GM19372 (cell line): Measurements from ENCODE around the gene CHL1.

ENCODE experiments used
- ATAC-seq: cut with Tn5 transposase; IDR thresholded peaks from one replicate; pipeline ENCODE4 v1.9.1; 2021; ENCODE audit warnings: mild to moderate bottlenecking, low read depth, moderate library complexity; ENCODE audit not compliant: unreplicated experiment

CHL1 gene

GRCh38 chr3:377158-377561 is 180.6 kb downstream of the CHL1 start:
- no peak for ATAC-seq

DNA sequence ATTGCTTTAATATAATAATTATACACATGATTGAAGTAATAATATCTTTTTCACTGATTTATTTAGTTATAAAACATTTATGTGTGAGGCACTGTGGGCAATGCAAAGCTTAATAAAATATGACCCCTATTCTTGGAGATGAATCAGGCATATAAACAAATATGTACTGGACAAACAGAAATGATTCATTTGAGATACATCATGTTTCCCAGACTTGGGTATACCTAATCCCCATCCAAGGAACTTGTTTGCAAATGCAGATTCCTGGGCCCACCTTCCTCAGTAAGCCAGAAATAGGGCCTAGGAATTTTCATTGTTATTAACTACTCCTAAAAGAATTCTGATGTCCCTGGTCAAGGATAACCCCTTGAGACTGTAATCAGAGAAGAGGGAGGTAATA is 184.2 kb downstream of the CHL1 start:
- no peak for ATAC-seq

GRCh38 chr3:385151-385550 is 188.6 kb downstream of the CHL1 start:
- ATAC-seq: no peak

- ATAC-seq: no peak
These were observed 198.2 kb downstream of the CHL1 start for GRCh38 chr3:394775-395174.

DNA sequence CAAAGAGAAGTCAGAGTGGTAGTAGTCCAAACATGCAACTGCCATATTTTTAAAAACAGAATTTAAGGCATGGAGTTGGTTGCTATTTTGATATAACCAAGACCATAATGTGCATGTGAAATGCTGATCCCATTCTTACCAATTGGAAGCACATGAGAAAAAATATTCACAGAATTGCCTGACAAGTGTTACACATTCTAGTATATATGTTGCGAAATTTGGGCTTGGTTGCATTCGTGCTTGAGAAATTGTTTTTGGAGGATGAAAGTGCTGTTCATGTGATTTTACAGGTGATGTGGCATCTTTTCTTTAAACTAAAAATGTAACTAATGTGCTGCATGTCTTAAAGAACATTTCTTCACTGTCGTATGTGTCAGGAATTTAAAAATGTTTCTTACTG is 199.7 kb downstream of the CHL1 start:
- no peak for ATAC-seq

- no peak for ATAC-seq
These were observed 203.1 kb downstream of the CHL1 start for GRCh38 chr3:399647-400046.

GRCh38 chr3:403826-404225 is 207.3 kb downstream of the CHL1 start:
- ATAC-seq: no peak

GRCh38 chr3:409011-409410 is 212.4 kb downstream of the CHL1 start:
- no peak for ATAC-seq

DNA sequence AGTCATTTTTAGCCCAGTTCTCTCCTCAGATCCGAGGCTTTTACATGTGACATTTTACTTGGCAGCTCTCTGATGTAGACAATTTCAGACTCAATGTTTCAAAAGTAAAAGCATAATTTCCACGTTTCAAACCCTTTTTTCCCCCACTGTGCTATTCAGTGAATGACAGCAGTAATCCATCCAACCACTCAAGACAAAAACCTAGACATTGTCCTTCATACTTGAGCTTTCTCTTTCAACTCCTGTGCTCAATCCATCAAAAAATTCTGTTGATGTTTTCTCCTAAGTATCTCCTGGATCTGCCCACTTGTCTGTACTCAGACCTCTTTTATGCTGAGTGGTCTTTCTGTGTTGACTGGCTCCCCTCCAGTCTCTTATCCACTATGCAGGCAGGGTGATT is 214.7 kb downstream of the CHL1 start:
- no peak for ATAC-seq

- no peak for ATAC-seq
These were observed 217.5 kb downstream of the CHL1 start for GRCh38 chr3:414063-414462.

DNA sequence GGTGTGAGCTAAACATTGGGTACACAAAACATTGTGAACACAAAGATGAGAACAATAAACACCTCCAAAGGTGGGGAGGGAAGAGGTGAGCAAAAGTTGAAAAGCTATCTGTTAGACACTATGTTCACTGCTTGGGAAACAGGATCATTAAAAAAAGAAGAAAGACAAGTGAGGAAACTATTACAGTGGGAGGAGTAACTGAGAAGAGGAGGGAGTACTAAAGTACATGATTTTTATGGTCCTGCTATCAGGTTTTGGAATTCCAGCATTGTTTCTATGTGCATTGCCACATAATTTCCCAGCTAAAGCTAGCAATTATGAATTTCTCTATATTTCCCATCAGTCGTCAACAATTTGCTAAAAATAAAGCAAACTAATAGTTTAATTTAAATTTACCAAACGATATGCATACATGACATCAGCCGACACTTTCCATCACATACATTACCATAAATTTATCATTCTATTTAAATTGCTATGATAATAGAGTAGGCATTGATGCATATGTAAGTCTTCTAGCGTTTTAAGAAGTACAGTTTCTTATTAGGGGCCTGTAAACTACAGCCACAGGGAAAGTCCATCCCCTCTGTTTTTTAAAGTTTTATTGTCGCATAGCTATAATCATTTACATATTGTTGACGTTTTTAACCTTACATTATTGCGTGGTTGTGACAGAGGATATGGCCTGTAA is 221.8 kb downstream of the CHL1 start:
- no peak for ATAC-seq

DNA sequence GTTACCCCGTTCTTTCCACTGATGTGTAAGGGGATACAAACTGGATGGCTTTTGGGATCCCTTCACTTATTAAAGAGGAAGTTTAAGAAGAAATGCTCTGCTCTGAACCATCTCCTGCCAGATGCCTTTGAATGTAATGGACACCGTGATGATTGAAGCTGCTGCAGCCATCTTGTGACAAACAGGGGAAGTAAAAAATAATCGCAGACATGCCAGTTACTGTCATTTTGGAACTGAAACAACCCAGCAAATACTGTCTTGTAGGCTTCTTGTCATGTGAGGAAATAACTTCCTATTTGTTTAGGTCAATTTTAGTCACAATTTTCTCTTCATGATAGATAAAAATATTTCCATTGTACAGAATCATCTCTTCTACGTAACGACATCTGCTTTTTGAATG is 224.0 kb downstream of the CHL1 start:
- peak; percentile 64 for ATAC-seq

DNA sequence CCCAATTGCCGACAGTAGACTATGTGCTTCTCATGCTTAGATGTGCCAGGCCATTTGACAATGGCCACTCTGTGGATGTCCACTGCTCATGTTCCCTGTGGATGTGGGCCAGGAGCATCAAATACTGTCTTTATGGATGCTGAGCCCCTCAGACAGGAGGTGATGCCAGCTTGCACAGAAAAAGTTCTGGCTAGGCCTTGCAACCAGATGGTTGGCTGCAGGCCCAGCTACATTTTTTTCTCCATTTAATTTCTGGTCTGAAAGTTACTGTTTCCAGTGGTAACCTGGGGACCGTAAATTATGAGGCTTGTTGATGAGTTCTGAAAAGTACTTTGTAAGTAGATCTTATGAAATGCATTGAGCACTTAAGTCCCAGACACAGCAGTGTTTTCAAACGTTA is 228.5 kb downstream of the CHL1 start:
- no peak for ATAC-seq

DNA sequence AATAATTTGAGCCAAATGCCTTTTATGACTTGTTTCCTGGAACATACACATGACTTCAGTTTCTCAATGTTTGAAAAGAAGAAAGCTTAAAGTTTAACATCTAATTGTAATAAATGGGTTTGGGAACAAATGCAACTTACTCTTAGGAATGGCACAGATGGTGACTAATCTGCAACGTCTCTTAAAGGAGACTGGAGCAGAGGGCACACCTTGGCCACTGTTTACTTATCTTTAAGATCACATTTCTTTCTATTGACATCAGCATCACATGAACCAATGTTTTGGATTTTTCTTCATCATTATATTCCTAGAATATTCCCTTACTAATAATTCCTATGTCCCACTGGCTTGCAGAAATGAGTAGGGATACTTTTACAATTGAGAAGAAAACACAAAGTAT is 229.5 kb downstream of the CHL1 start:
- ATAC-seq: no peak

GRCh38 chr3:427128-427527 is 230.6 kb downstream of the CHL1 start:
- no peak for ATAC-seq

GRCh38 chr3:430186-430585 is 233.6 kb downstream of the CHL1 start:
- ATAC-seq: no peak

DNA sequence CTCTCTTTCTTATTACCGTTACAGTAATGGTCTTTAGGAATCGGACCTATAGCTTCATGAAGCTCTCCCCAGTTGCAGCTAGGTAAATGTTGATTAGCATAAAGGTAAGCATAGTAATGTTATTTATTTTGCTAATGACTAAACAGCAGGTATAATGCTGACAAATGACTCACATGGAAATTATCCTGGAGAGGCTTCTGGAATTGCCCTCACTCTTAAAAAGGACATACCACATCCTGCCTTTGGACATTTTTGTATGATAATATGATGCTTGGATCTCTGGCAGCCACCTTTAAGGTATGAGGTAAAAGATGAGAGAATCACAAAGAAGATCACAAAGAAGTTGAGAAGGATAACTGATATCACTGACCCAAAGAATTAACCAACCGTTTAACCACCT is 238.6 kb downstream of the CHL1 start:
- no peak for ATAC-seq

- no peak for ATAC-seq
These were observed 239.5 kb downstream of the CHL1 start for GRCh38 chr3:436053-436452.

DNA sequence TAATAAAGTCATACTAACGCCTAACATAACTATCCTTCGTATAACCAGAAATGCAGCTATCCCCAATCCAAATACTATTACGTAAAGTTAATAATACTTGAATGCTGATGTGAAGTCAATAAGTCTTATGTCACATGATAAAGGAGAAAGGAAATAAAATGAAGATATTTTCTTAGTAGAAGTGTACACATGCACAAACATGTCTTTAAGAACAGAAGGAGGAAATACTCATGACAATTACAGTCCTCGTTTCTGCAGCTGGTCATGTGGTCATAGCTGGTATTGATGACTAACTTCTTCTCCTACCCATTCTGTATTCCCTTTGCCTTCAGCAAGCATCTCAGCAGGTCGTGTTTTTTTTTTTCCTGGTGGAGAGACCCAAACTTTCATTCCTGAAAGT is 244.3 kb downstream of the CHL1 start:
- ATAC-seq: no peak

DNA sequence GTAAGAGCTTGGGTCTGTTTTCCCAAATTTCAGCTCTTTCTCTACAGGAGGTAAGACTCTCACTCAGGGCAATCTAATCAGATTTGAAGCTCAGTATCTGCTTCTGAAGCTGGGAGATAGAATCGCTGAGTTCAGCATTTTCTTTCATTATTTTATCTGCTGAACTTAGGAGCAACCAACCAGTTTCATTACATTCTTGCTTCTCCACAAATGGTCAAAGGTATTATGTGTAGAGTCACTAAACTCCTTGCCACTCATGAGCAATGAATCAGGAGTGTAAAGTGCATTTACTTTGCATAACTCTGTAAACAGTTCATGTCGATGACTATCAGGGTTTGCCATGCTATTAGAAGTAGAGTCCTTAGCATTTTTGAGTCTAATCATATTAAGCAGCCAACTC is 249.4 kb downstream of the CHL1 start:
- no peak for ATAC-seq

DNA sequence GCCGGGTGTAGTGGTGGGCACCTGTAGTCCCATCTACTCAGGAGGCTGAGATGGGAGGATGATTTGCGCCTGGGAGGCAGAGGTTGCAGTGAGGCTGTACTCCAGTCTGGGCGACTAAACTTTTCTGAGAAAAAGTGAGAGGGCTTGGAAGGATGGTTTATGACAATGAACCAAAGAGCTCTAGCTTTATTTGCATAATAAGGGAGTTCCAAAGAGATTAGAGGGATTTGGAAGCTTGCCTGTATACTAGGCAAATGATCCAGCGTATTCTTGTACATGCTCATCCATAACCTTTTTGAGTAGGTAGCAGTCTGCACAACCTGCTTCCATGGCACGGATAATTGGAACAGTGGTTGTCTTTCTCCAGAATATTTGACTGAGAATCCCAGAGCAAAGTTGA is 251.1 kb downstream of the CHL1 start:
- ATAC-seq: no peak

DNA sequence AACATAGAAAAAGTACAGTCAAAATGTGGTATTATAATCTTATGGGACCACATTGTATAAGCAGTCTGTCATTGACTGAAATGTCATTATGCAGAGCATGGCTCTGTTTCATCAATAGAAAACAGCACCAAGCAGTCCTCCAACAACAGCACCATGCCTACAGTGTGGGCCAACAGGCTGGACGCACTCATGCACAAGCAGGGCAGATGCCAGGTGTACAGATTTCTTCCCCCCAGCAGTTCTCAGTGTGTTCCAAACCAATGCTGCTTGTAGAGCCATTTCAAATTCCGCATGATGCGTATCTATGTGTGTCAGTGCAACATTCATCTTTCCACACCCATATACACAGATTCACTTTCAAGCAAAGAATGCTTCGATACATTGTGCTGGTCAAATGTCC is 253.1 kb downstream of the CHL1 start:
- ATAC-seq: no peak

DNA sequence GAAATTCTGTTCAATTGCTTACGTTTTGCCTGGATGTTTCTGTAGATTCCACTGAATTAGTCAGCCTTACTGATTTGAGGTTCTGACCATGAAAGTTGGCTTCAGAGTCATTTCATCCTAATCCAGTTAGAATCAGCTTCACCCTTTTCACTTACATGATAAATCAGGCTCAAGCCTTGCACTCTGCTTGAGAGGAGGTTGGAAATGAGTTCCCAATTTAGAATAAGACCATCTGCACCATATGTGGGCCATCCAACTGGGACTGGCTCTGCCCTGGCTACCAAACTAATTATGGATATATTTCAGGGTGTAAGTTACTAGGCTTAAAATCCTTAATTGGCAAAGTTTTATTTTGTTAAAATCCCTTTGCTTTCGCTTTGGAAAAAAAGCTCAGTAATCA is 255.7 kb downstream of the CHL1 start:
- no peak for ATAC-seq
